GM13976 (cell line): Measurements from ENCODE around the gene KNDC1.
A peak's percentile ranks its signal among the peaks of the same experiment; 100 is the strongest.

Experiments used
- DNase-seq: peaks from one replicate; pipeline ENCODE4 v3.0.0; 2012; ENCODE audit warnings: low spot score
- CTCF ChIP-seq: IDR thresholded peaks from 2 replicates; pipeline ENCODE4 v1.5.1; 2012; ENCODE audit warnings: borderline replicate concordance, mild to moderate bottlenecking; ENCODE audit not compliant: insufficient read depth; ENCODE audit errors: extremely low read depth, missing control alignments, control extremely low read depth
- in situ Hi-C: fragments of 300-500 bp; cut with MboI; formaldehyde crosslinking; loops from one replicate; pipeline ENCODE4 v1.12.0; 2022; ENCODE audit warnings: low sequenced_read_pairs, mixed read lengths, inconsistent platforms; ENCODE audit not compliant: unreplicated experiment

The KNDC1 gene

GRCh38 chr10:133273534-133274143 lies 113.6 kb downstream of the KNDC1 start:
- in situ Hi-C loops, result no loop called here
- no peak for DNase-seq
- no peak for TF ChIP-seq CTCF

GRCh38 chr10:133274751-133275683 lies 115.0 kb downstream of the KNDC1 start:
- no peak for TF ChIP-seq CTCF
- in situ Hi-C loops, result no loop called here
- peak; percentile 90 for DNase-seq

GRCh38 chr10:133275684-133276092 lies 115.7 kb downstream of the KNDC1 start:
- DNase-seq, result peak; percentile 72
- TF ChIP-seq CTCF, result peak; percentile 20
- in situ Hi-C loops, result no loop called here
